ENCODE results near the gene BACH2.

Gene BACH2

GRCh38 chr6:90190752-90191395 lies 105.8 kb downstream of the BACH2 start:
- no peak overlapping the region for H3K4me3 ChIP-seq (ENCODE audit: control insufficient read depth, low read depth, low read length)
- TF ChIP-seq CTCF (conservative IDR thresholded peaks at IDR 0.05; ENCODE audit: control insufficient read depth, insufficient read depth, low read depth, low read length), result no peak
- no peak for DNase-seq (ENCODE audit: low read depth)

- no peak for TF ChIP-seq CTCF (conservative IDR thresholded peaks at IDR 0.05; ENCODE audit: control insufficient read depth, insufficient read depth, low read depth, low read length)
- no peak for DNase-seq (ENCODE audit: low read depth)
- H3K4me3 ChIP-seq (ENCODE audit: control insufficient read depth, low read depth, low read length), result no peak overlapping the region
Observed at GRCh38 chr6:90190131-90190530, 106.5 kb downstream of the BACH2 start.

- TF ChIP-seq CTCF (conservative IDR thresholded peaks at IDR 0.05; ENCODE audit: control insufficient read depth, insufficient read depth, low read depth, low read length), result no peak
- no peak for DNase-seq (ENCODE audit: low read depth)
- no peak overlapping the region for H3K4me3 ChIP-seq (ENCODE audit: control insufficient read depth, low read depth, low read length)
Observed at GRCh38 chr6:90187437-90188121, 109.1 kb downstream of the BACH2 start.

GRCh38 chr6:90186637-90187371 lies 109.8 kb downstream of the BACH2 start:
- no peak overlapping the region for H3K4me3 ChIP-seq (ENCODE audit: control insufficient read depth, low read depth, low read length)
- no peak for TF ChIP-seq CTCF (conservative IDR thresholded peaks at IDR 0.05; ENCODE audit: control insufficient read depth, insufficient read depth, low read depth, low read length)
- DNase-seq (ENCODE audit: low read depth), result no peak

GRCh38 chr6:90186026-90186425 lies 110.6 kb downstream of the BACH2 start:
- no peak for DNase-seq (ENCODE audit: low read depth)
- no peak for TF ChIP-seq CTCF (conservative IDR thresholded peaks at IDR 0.05; ENCODE audit: control insufficient read depth, insufficient read depth, low read depth, low read length)
- H3K4me3 ChIP-seq (ENCODE audit: control insufficient read depth, low read depth, low read length), result no peak overlapping the region

GRCh38 chr6:90184334-90185298 lies 112.0 kb downstream of the BACH2 start:
- DNase-seq (ENCODE audit: low read depth), result no peak
- no peak for TF ChIP-seq CTCF (conservative IDR thresholded peaks at IDR 0.05; ENCODE audit: control insufficient read depth, insufficient read depth, low read depth, low read length)

More at GRCh38 chr6:90184334-90185298, 112.0 kb downstream of the BACH2 start:
- no peak overlapping the region for H3K4me3 ChIP-seq (ENCODE audit: control insufficient read depth, low read depth, low read length)
